C4-2B (cell line): ENCODE measurements around the gene QRICH2.
"Not testable (repeated sequence)": the region's sequence is repeated elsewhere in the genome, so short reads cannot be mapped to it uniquely, and the experiment has no call there.

ENCODE experiments used
- H3K27ac ChIP-seq: fragments of 450-650 bp; 2 replicates; pipeline ENCODE4 v1.5.1; 2017
- ZFX ChIP-seq: fragments of 450-650 bp; IDR thresholded peaks from 2 replicates; pipeline ENCODE4 v1.6.1; 2017
- TF ChIP-seq, protein P1 (sequence below): fragments of 450-650 bp; conservative IDR thresholded peaks from 2 replicates; pipeline ENCODE4 v1.5.1; 2017; ENCODE audit warnings: mild to moderate bottlenecking

QRICH2 gene

DNA sequence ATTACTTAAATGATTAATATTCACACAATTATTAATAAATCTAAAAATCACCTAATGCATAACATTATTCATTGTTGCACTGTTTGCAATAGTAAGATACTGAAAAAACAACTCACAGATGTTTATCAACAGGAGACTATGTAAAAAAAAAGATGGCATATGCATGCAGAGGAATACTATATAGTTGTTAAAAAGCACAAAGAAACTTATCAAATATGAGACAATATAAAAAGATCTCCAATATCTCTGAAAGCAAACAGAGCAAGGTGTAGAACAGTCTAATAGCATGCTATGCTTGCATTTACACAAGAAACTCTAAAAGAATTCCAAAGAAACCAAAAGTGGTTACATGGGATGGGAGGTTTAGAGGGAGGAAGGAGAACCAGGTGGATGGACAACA is 71.5 kb downstream of the QRICH2 start:
- H3K27ac ChIP-seq = no peak overlapping the region
- no peak for TF ChIP-seq ZFX
- TF ChIP-seq, protein P1, sequence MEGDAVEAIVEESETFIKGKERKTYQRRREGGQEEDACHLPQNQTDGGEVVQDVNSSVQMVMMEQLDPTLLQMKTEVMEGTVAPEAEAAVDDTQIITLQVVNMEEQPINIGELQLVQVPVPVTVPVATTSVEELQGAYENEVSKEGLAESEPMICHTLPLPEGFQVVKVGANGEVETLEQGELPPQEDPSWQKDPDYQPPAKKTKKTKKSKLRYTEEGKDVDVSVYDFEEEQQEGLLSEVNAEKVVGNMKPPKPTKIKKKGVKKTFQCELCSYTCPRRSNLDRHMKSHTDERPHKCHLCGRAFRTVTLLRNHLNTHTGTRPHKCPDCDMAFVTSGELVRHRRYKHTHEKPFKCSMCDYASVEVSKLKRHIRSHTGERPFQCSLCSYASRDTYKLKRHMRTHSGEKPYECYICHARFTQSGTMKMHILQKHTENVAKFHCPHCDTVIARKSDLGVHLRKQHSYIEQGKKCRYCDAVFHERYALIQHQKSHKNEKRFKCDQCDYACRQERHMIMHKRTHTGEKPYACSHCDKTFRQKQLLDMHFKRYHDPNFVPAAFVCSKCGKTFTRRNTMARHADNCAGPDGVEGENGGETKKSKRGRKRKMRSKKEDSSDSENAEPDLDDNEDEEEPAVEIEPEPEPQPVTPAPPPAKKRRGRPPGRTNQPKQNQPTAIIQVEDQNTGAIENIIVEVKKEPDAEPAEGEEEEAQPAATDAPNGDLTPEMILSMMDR = no peak

DNA sequence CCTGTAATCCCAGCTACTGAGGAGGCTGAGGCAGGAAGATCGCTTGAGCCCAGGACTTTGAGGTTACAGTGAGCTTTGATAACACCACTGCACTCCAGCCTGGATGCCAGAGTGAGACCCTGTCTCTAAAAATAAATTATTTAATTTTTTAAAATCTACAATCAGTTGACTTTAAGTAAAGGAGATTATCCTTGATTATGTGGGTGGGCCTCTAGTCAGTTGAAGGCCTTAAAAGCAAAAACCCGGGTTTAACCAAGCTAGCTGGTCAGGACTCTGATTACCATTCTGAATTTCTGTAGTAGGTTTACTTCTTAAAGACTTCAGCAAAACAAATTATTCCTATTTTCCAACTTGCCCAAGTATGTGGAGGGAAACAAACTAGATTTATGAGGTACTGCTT is 72.2 kb downstream of the QRICH2 start:
- TF ChIP-seq, protein P1 = no peak
- TF ChIP-seq ZFX = no peak

DNA sequence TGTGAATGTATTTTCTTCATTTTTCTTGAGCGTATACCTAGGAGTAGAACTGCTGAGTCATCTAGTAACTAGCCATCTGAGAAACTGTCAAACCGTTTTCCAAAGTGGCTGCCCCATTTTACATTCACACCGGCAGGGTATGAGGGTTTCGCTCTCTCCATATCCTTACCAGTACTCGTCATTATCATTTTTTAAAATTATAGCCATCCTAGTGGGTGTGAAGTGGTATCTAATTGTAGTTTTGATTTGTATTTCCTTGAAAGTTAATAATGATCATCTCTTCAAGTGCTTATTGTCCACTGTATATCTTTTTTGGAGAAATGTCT is 73.8 kb downstream of the QRICH2 start:
- TF ChIP-seq ZFX = no peak
- TF ChIP-seq, protein P1 = no peak
- H3K27ac ChIP-seq = no peak overlapping the region

More for the DNA sequence above, 72.2 kb downstream of the QRICH2 start:
- no peak overlapping the region for H3K27ac ChIP-seq

DNA sequence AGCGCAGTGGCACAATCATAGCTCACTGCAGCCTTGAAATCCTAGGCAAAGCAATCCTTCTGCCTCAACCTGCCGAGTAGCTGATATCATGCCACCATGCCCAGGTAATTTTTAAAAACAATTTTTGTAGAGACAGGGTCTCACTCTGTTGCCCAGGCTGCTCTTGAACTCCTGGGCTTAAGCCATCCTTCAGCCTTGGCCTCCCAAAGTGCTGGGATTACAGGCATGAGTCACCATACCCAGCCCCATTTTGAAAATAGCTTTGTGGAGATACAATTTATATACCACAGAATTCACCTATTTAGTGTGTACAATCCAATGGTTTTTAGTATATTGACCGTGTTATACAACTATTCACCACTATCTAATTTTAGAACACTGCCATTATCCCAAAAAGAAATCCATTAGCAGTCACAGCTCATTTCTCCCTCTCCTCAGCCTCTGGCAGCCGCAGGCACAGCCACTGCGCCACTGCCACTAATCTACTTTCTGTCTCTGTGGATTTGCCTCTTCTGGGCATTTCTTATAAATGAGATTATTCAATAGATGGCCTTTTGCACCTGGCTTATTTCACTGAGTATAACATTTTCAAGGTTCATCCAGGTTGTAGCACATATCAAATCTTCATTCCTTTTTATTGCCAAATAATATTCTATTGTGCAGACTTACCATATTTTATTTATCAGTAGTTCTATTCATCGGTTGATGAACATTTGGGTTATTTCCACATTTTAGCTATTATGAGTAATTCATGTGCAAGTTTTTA is 74.3 kb downstream of the QRICH2 start:
- H3K27ac ChIP-seq = no peak overlapping the region
- TF ChIP-seq, protein P1 = no peak
- no peak for TF ChIP-seq ZFX

DNA sequence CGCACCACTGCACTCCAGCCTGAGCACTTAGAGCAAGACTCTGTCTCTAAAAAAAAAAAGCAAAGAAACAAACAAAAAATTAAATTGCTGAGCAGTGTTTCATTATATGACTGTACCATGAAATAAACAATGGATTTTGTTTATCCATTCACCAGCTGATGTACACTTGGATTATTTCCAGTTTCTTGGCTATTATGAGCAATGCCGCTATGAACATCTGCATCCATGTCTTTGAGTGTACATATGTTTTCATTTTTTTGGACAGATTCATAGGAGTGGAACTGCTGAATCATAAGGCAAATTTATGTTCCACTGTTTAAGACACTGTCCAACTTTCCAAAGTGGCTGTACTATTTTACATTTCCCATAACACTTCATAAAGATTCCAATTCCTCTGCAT is 75.7 kb downstream of the QRICH2 start:
- H3K27ac ChIP-seq = no peak overlapping the region
- no peak for TF ChIP-seq ZFX
- TF ChIP-seq, protein P1 = no peak

DNA sequence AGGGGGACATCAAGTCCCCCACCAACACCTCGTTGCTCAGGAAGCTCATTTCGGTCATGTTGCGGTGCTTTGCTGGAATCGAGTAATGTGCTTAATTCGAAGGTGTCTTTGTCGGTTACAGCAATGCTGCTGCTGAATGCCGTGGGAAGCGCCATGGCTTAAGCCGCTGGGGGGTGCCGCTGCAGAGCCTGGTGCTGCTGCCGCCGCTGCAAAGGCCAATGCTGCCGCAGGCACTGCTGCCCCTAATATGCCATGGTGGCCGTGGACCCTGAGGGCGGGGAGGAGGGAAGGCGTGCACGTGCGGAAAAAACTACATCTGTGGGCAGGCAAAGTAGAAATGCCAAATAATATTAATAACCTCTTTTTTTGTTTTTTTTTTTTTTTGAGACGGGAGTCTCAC is 81.3 kb downstream of the QRICH2 start:
- not testable (repeated sequence) for H3K27ac ChIP-seq

DNA sequence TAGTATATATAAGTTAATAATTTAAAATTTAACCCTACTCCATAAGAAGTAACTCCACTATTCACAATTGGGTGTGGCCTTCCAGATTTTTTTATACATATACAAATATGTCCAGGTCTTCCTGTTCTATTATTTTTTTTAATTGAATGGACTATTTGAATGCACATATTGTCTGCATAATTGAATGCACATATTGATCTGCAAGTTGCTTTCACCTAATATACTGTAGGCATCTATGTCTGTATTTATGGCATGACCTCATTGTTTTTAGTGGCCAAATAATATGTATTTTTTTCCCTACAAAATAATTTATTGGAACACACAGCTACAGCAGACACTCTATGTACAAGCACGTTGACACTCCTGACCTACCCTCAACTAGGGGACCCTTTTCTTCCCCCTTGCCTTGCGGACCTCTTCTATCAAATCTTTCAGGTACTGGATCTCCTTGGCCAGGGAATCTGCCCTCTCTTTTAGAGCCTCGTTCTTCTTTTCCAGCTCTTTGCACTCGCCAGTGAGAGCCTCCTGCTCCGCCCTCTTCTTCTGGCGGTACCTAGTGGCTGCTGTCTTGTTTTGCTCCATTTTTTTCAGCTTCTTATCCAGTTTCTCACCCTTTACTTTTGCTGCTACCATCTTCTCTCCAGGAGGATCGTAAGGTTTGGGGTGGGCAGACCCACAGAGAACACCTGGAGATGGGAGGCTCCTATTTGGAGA is 82.5 kb downstream of the QRICH2 start:
- H3K27ac ChIP-seq = not testable (repeated sequence)
